DND-41 (cell line): Measurements from ENCODE around the gene PTPRN.
"Not testable (repeated sequence)": the region's sequence is repeated elsewhere in the genome, so short reads cannot be mapped to it uniquely, and the experiment has no call there.

Experiments used
- EZH2 ChIP-seq: IDR thresholded peaks from 3 replicates; pipeline ENCODE4 v1.6.1; 2012; ENCODE audit warnings: borderline replicate concordance, low read depth, mild to moderate bottlenecking, moderate library complexity, low read length, inconsistent platforms; ENCODE audit not compliant: severe bottlenecking
- TF ChIP-seq, protein P1 (sequence below): IDR thresholded peaks from 2 replicates; pipeline ENCODE4 v1.5.1; 2012; ENCODE audit warnings: borderline replicate concordance, low read length, moderate library complexity, mild to moderate bottlenecking; ENCODE audit not compliant: poor library complexity, severe bottlenecking; ENCODE audit errors: extremely low read depth

DNA sequence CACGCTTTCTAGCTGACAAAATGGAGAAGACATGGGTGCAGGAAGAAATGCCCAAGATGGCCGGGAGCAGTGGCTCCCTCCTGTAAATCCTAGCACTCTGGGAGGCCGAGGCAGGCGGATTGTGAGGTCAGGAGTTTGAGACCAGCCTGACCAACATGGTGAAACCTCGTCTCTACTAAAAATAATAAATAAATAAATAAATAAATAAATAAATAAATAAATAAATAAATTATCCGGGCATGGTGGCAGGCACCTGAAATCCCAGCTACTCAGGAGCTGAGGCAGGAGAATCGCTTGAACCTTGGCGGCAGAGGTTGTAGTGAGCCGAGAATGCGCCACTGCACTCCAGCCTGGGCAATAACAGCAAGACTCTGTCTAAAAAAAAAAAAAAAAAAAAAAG is 50.3 kb downstream of the PTPRN start:
- TF ChIP-seq, protein P1, sequence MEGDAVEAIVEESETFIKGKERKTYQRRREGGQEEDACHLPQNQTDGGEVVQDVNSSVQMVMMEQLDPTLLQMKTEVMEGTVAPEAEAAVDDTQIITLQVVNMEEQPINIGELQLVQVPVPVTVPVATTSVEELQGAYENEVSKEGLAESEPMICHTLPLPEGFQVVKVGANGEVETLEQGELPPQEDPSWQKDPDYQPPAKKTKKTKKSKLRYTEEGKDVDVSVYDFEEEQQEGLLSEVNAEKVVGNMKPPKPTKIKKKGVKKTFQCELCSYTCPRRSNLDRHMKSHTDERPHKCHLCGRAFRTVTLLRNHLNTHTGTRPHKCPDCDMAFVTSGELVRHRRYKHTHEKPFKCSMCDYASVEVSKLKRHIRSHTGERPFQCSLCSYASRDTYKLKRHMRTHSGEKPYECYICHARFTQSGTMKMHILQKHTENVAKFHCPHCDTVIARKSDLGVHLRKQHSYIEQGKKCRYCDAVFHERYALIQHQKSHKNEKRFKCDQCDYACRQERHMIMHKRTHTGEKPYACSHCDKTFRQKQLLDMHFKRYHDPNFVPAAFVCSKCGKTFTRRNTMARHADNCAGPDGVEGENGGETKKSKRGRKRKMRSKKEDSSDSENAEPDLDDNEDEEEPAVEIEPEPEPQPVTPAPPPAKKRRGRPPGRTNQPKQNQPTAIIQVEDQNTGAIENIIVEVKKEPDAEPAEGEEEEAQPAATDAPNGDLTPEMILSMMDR = not testable (repeated sequence)
- TF ChIP-seq EZH2 = not testable (repeated sequence)
